ENCODE results near the gene TAS2R39.
"Not testable (repeated sequence)": the region's sequence is repeated elsewhere in the genome, so short reads cannot be mapped to it uniquely, and the experiment has no call there.

The TAS2R39 gene

GRCh38 chr7:143181349-143181748, 1.9 kb upstream of the TAS2R39 start:
- no peak overlapping the region for H3K4me3 ChIP-seq (ENCODE audit: low read depth, low read length)
- H3K36me3 ChIP-seq (ENCODE audit: control insufficient read depth, insufficient read depth, low read length), result no peaks in the 10 kb centered on the region
- 0 out of 2 replicates have a peak, but pooled peaks cover 5% of the 10 kb centered on the region for H3K4me1 ChIP-seq (ENCODE audit: control insufficient read depth, insufficient read depth, low read length)
- no peaks in the 10 kb centered on the region for H3K27me3 ChIP-seq (ENCODE audit: control insufficient read depth, insufficient read depth, low read length)
- no peak overlapping the region for H3K9ac ChIP-seq (ENCODE audit: low read length)
- peaks cover 11% of the 10 kb centered on the region; the same call in 1 of the 2 replicates for H3K9me3 ChIP-seq (ENCODE audit: control insufficient read depth, insufficient read depth, low read depth, low read length)
- no peak overlapping the region for H3K27ac ChIP-seq (ENCODE audit: low read depth, low read length)

GRCh38 chr7:143185551-143185950, 2.3 kb downstream of the TAS2R39 start:
- Histone ChIP-seq H3K4me3 (ENCODE audit: low read depth, low read length) (no peak overlapping the region), H3K9ac (ENCODE audit: low read length) (no peak overlapping the region), H3K36me3 (ENCODE audit: control insufficient read depth, insufficient read depth, low read length) (no peaks in the 10 kb centered on the region), H3K27me3 (ENCODE audit: control insufficient read depth, insufficient read depth, low read length) (no peaks in the 10 kb centered on the region), H3K9me3 (ENCODE audit: control insufficient read depth, insufficient read depth, low read depth, low read length) (no peaks in the 10 kb centered on the region), H3K4me1 (ENCODE audit: control insufficient read depth, insufficient read depth, low read length) (peaks cover 10% of the 10 kb centered on the region), H3K27ac (ENCODE audit: low read depth, low read length) (no peak overlapping the region)

DNA sequence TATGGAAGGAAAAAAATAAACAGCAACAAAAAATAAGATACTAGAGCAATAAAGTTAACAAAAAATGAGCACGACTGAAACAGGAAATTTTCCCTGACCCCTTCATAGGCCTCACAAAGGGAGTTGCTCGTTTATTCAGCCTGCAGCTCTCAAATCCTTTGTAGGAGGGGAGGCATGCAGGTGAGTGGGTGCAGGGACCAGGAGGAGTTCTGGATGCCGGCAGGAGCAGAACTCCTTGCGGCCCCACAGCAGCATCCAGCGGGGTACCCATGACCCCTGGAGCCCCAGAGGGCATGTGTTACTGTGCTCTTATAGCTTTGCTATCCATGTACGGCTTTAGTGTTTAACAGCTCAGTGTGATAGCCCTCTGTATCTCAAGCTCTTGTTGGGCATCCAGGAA, 5.8 kb downstream of the TAS2R39 start:
- H3K9ac ChIP-seq (ENCODE audit: low read length), result no peak overlapping the region
- H3K9me3 ChIP-seq (ENCODE audit: control insufficient read depth, insufficient read depth, low read depth, low read length), result no peaks in the 10 kb centered on the region
- no peaks in the 10 kb centered on the region for H3K27me3 ChIP-seq (ENCODE audit: control insufficient read depth, insufficient read depth, low read length)
- peaks cover 10% of the 10 kb centered on the region for H3K4me1 ChIP-seq (ENCODE audit: control insufficient read depth, insufficient read depth, low read length)
- H3K36me3 ChIP-seq (ENCODE audit: control insufficient read depth, insufficient read depth, low read length), result no peaks in the 10 kb centered on the region
- no peak overlapping the region for H3K27ac ChIP-seq (ENCODE audit: low read depth, low read length)
- H3K4me3 ChIP-seq (ENCODE audit: low read depth, low read length), result no peak overlapping the region

DNA sequence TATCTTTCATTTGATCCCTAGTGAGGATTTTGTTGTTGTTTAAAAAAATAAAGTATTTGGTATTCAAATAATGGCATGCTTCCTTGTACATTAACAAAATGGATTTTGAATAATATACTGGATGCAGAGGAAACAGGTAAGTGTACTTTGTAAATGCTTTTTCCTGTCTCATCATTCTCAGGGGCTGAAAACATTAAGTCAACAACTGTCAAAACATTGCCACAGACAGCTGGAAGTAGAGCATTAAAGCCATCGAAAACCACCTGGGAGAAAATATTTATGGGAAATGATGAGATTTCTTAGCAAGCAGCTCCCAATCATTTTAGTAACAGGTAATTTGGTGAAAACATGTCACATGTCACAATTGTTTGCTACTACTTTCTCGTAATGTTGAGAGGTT, 10.7 kb downstream of the TAS2R39 start:
- H3K9ac ChIP-seq (ENCODE audit: low read length), result no peak overlapping the region
- no peak overlapping the region for H3K27ac ChIP-seq (ENCODE audit: low read depth, low read length)
- no peaks in the 10 kb centered on the region for H3K27me3 ChIP-seq (ENCODE audit: control insufficient read depth, insufficient read depth, low read length)
- H3K36me3 ChIP-seq (ENCODE audit: control insufficient read depth, insufficient read depth, low read length), result no peaks in the 10 kb centered on the region
- no peak overlapping the region for H3K4me3 ChIP-seq (ENCODE audit: low read depth, low read length)
- H3K4me1 ChIP-seq (ENCODE audit: control insufficient read depth, insufficient read depth, low read length), result peaks cover 5% of the 10 kb centered on the region
- H3K9me3 ChIP-seq (ENCODE audit: control insufficient read depth, insufficient read depth, low read depth, low read length), result no peaks in the 10 kb centered on the region

- no peak overlapping the region for H3K9ac ChIP-seq (ENCODE audit: low read length)
- no peaks in the 10 kb centered on the region for H3K36me3 ChIP-seq (ENCODE audit: control insufficient read depth, insufficient read depth, low read length)
- no peak overlapping the region for H3K27ac ChIP-seq (ENCODE audit: low read depth, low read length)
- H3K27me3 ChIP-seq (ENCODE audit: control insufficient read depth, insufficient read depth, low read length), result no peaks in the 10 kb centered on the region
- no peaks in the 10 kb centered on the region for H3K4me1 ChIP-seq (ENCODE audit: control insufficient read depth, insufficient read depth, low read length)
- no peak overlapping the region for H3K4me3 ChIP-seq (ENCODE audit: low read depth, low read length)
- H3K9me3 ChIP-seq (ENCODE audit: control insufficient read depth, insufficient read depth, low read depth, low read length), result no peaks in the 10 kb centered on the region
Measured at GRCh38 chr7:143199040-143199439, 15.8 kb downstream of the TAS2R39 start.

DNA sequence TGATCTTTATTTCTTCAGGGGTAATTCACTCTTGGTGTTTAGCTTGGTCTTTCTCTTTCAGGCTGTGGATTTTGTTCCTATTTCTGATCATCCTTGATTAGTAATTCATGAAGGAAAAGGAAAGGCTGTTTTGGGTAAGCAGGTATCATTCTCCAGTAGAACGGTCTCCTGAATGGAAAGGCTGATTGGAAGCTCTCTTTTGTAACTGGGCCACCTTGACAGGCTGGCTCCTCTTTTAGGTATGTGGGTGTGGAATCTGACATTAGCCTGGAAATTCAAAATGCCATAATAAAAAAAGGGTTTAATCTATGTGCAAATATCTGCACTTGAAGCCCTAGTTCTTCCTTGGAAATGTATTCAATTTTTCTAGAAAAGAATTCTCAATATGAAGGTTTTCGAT, 18.9 kb downstream of the TAS2R39 start:
- Histone ChIP-seq H3K9ac (ENCODE audit: low read length) (no peak overlapping the region), H3K4me3 (ENCODE audit: low read depth, low read length) (no peak overlapping the region), H3K4me1 (ENCODE audit: control insufficient read depth, insufficient read depth, low read length) (no peaks in the 10 kb centered on the region)

GRCh38 chr7:143203386-143203785, 20.2 kb downstream of the TAS2R39 start:
- H3K27ac ChIP-seq (ENCODE audit: low read depth, low read length), result no peak overlapping the region
- no peaks in the 10 kb centered on the region for H3K27me3 ChIP-seq (ENCODE audit: control insufficient read depth, insufficient read depth, low read length)
- H3K4me1 ChIP-seq (ENCODE audit: control insufficient read depth, insufficient read depth, low read length), result no peaks in the 10 kb centered on the region
- H3K4me3 ChIP-seq (ENCODE audit: low read depth, low read length), result no peak overlapping the region
- no peaks in the 10 kb centered on the region for H3K36me3 ChIP-seq (ENCODE audit: control insufficient read depth, insufficient read depth, low read length)
- no peaks in the 10 kb centered on the region for H3K9me3 ChIP-seq (ENCODE audit: control insufficient read depth, insufficient read depth, low read depth, low read length)
- no peak overlapping the region for H3K9ac ChIP-seq (ENCODE audit: low read length)

More for the DNA sequence above, 18.9 kb downstream of the TAS2R39 start:
- H3K27ac ChIP-seq (ENCODE audit: low read depth, low read length), result no peak overlapping the region
- H3K36me3 ChIP-seq (ENCODE audit: control insufficient read depth, insufficient read depth, low read length), result no peaks in the 10 kb centered on the region
- no peaks in the 10 kb centered on the region for H3K27me3 ChIP-seq (ENCODE audit: control insufficient read depth, insufficient read depth, low read length)
- H3K9me3 ChIP-seq (ENCODE audit: control insufficient read depth, insufficient read depth, low read depth, low read length), result no peaks in the 10 kb centered on the region

GRCh38 chr7:143205560-143206293, 22.5 kb downstream of the TAS2R39 start:
- Histone ChIP-seq H3K27ac (ENCODE audit: low read depth, low read length) (no peak overlapping the region), H3K36me3 (ENCODE audit: control insufficient read depth, insufficient read depth, low read length) (no peaks in the 10 kb centered on the region), H3K9ac (ENCODE audit: low read length) (no peak overlapping the region), H3K27me3 (ENCODE audit: control insufficient read depth, insufficient read depth, low read length) (no peaks in the 10 kb centered on the region), H3K4me3 (ENCODE audit: low read depth, low read length) (no peak overlapping the region), H3K4me1 (ENCODE audit: control insufficient read depth, insufficient read depth, low read length) (no peaks in the 10 kb centered on the region), H3K9me3 (ENCODE audit: control insufficient read depth, insufficient read depth, low read depth, low read length) (no peaks in the 10 kb centered on the region)

DNA sequence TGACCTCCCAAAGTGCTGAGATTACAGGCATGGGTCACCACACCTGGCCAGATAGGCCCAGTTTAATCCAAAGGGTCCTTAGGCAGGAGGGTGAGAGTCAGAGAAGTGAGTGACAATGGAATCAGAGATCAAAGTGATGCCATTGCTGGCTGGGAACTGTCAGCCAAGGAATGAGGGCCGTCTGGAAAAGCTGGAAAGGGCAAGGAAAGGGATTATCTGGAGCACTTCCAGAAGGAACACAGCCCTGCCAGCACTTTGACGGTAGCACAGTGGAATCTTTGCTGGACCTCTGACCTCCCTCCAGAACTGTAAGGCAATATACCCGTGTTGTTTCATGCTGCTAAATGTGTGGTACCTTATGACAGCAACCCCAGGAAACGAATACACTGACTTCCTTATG, 27.3 kb downstream of the TAS2R39 start:
- H3K27me3 ChIP-seq (ENCODE audit: control insufficient read depth, insufficient read depth, low read length), result no peaks in the 10 kb centered on the region

DNA sequence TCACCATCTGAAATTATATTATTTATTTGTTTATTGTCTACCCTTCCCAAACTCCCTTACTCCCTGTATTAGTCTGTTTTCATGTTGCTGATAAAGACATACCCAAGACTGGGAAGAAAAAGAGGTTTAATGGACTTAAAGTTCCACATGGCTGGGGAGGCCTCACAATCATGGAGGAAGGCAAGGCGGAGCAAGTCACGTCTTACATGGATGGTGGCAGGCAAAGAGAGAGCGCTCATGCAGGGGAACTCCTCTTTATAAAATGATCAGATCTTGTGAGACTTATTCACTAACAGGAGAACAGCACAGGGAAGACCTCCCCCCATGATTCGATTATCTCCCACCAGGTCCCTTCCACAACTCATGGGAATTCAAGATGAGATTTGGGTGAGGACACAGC, 30.3 kb downstream of the TAS2R39 start:
- H3K4me1 ChIP-seq (ENCODE audit: control insufficient read depth, insufficient read depth, low read length); H3K9me3 ChIP-seq (ENCODE audit: control insufficient read depth, insufficient read depth, low read depth, low read length); H3K9ac ChIP-seq (ENCODE audit: low read length); H3K4me3 ChIP-seq (ENCODE audit: low read depth, low read length); H3K27ac ChIP-seq (ENCODE audit: low read depth, low read length); H3K27me3 ChIP-seq (ENCODE audit: control insufficient read depth, insufficient read depth, low read length); H3K36me3 ChIP-seq (ENCODE audit: control insufficient read depth, insufficient read depth, low read length): not testable (repeated sequence)

More for the DNA sequence above, 27.3 kb downstream of the TAS2R39 start:
- H3K9ac ChIP-seq (ENCODE audit: low read length), result no peak overlapping the region
- 0 out of 2 replicates have a peak, but pooled peaks cover 3% of the 10 kb centered on the region for H3K9me3 ChIP-seq (ENCODE audit: control insufficient read depth, insufficient read depth, low read depth, low read length)
- H3K4me3 ChIP-seq (ENCODE audit: low read depth, low read length), result no peak overlapping the region
- no peak overlapping the region for H3K27ac ChIP-seq (ENCODE audit: low read depth, low read length)
- H3K4me1 ChIP-seq (ENCODE audit: control insufficient read depth, insufficient read depth, low read length), result no peaks in the 10 kb centered on the region
- H3K36me3 ChIP-seq (ENCODE audit: control insufficient read depth, insufficient read depth, low read length), result no peaks in the 10 kb centered on the region

DNA sequence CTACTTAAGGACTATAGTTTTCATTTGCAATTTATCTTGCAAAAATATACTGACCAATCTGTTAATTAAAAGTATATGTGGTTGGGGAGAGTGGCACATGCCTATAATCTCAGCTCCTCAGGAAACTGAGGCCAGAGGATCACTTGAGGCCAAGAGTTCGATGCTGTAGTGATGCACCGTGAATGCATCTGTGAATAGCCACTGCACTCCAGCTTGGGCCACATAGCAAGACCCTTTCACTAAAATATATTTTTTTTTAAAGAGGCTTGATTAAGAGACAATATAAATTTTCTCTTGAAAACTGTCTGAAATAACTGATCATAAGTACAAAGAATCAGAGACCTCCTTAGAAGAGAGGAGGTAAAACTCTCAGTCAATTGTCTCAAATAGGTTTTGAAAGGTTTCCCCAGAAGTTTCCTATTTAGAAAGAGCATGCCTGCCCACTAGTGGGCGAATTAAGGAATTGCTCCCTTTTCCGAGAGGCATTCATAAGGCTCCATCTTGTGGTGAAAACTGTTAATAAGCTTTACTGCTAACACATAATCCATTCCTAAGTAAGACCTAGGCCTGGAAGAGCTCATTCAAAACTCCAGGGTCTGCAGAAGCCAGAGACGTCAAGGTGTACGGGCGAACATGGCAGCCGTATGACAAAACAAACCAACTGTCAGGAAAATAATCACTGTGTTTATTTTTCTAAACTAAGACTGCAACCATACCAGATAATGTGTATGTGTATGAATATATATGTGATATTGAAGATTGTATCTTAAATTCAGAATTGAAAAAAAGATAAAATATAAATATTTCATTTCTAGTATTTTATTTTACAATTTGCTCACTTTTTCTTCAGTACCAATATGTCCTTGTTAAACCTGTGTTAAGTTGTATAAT, 31.8 kb downstream of the TAS2R39 start:
- no peaks in the 10 kb centered on the region for H3K27me3 ChIP-seq (ENCODE audit: control insufficient read depth, insufficient read depth, low read length)
- H3K4me1 ChIP-seq (ENCODE audit: control insufficient read depth, insufficient read depth, low read length), result no peaks in the 10 kb centered on the region
- H3K9me3 ChIP-seq (ENCODE audit: control insufficient read depth, insufficient read depth, low read depth, low read length), result 0 out of 2 replicates have a peak, but pooled peaks cover 3% of the 10 kb centered on the region
- no peak overlapping the region for H3K27ac ChIP-seq (ENCODE audit: low read depth, low read length)
- H3K4me3 ChIP-seq (ENCODE audit: low read depth, low read length), result no peak overlapping the region
- H3K9ac ChIP-seq (ENCODE audit: low read length), result no peak overlapping the region
- H3K36me3 ChIP-seq (ENCODE audit: control insufficient read depth, insufficient read depth, low read length), result no peaks in the 10 kb centered on the region

Measured in HUES6 (cell line).